Suppressor macrophage treated with lipopolysaccharide for 4 hours (primary cell): ENCODE data around the gene JAZF1.

Source experiments
- DNase-seq: peaks from one replicate; pipeline ENCODE4 v3.0.0-alpha.2; 2020

JAZF1 gene

DNA sequence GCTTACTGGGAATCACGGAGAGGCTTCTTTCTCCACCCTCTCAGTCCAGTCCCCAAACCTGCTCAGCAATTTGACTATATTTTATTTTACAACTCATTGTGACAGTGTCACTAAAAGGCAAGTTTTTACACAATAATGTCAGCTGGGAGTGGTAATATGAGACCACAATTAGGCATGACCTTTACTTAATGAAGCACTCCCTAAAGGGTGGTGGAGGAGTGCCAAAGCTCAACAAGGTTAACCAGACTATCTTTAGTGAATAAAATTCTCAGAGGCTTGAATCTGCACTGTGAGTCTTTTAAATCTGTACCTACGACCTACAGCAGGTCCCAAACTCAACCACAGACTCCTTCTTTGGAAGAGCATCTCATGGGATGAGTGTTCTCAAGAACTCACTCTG is 225.0 kb downstream of the JAZF1 start:
- no peak for DNase-seq

DNA sequence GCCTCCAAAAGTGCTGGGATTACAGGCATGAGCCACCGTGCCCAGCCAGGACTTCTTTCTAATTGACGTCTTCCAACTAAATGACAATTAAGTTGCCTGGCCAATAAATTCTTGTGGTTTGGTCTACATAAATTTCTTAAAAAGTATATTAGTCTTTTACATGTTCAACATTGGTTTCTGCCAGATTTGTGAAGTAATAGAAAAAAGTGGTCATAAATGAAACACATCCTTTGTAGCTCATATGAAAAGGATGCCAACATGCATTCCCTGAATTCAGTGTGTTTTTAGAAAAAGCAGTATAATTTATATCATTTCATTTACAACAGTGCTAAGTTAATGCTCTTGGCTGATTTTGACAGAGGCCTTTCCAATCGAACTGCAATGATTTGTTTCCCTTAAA is 225.6 kb downstream of the JAZF1 start:
- DNase-seq = no peak

DNA sequence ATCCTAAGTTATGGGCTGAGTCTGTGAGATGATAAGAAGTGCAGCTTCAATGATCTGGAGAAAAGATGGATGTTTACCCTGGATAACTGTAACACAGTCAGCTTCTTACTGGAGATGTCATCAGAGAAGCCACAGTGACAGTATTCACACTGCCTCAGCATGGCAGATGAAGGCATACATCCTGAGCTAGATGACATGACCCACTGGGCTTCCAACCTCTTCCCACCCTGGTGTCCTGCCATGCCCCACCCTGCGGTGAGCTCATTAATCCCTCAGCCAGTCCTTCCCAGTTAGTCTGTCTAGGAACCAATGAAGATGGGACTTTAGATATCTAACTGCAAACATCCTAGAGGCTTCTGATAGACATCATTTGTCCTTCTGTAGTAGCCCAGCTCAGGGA is 226.8 kb downstream of the JAZF1 start:
- DNase-seq = no peak

DNA sequence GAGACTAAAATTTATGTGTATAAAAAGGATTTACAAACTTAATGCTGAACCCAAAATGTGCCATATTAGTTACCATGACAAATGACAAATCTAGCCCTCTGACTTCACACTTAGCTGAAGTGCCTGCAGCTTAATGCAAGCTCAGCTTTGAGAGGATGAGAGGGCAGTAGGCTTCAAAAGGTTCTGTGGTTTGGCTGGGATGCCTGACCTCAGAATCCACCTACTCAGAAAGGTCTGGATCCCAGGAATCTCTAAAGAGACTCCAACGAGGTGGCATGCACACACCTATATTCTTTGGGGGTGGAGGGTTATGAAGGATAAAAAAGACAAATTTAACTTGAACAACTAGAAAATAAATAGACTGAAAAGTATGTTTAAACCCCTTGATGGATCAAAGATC is 227.2 kb downstream of the JAZF1 start:
- no peak for DNase-seq

DNA sequence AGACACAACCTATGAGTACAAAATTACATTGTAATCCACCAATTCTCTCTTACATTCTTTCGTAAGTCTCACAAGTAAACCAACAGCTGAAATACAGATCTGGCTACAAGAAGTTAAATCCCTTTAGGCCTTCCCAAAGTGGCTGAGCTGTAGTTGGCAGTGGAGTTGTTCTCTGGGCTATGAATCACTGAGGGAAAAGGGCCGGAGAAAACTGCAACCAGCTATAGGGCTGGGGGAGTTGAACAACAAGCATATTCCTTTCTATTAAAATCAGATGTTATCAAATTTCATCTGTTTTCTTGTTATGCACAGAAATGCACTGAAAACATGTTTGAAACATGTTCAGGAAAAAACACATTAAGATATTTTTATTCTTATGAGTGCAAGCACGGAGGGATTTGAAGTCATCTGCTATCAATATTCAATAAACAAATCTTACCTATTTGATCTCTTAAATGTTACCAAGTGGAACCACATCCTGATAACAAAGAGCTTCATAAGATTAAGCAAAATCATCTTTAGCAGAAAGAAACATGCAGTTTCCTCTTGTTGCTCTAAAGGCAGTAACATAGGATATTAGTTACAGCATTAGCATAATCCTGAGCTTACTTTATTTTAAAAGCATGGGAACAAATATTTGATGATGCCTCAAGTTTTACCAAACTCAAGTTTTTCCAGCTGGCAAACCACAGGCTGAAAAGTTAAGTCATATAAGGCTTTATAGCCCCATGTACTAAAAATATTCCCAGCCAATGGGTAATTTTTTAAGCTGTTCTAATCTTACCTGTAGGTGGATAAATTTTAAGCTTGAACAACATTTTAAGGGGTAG is 227.9 kb downstream of the JAZF1 start:
- no peak for DNase-seq

DNA sequence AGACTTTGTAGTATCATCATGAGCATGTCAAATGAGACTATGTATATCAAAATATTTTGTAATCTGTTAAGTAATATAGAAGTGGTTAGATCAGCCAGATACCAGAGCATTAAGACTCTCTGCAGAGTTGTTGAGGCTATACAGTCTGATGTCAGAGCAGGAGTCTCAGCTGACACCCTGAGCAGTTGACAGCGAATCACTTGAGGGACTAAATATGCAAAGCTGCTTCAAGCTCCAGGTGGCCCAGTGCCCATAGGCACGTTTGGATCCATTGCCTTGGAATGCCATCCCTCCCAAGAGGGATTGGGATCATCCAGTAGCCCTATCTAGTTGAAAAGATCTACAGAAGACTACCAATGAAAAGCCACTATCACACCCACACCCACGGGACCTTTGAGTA is 230.5 kb downstream of the JAZF1 start:
- DNase-seq = no peak

DNA sequence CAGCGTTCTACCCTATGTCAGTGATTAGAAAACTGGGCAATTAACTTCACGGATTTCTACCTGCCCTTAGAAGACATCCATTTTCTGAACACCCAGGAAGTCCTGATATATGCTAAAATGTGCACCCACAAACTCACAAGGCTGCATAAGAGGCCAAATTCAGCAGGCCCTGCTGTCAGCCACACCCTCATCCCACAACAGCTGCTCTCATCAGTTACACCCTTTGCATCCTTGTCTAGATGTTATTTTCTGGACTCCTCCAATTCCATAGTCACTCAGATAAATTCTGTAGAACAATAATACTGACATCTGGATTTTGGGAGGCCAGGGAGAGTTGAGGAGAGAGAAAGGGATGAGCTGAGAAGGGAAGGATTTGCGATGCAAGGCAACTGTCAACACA is 231.7 kb downstream of the JAZF1 start:
- no peak for DNase-seq

DNA sequence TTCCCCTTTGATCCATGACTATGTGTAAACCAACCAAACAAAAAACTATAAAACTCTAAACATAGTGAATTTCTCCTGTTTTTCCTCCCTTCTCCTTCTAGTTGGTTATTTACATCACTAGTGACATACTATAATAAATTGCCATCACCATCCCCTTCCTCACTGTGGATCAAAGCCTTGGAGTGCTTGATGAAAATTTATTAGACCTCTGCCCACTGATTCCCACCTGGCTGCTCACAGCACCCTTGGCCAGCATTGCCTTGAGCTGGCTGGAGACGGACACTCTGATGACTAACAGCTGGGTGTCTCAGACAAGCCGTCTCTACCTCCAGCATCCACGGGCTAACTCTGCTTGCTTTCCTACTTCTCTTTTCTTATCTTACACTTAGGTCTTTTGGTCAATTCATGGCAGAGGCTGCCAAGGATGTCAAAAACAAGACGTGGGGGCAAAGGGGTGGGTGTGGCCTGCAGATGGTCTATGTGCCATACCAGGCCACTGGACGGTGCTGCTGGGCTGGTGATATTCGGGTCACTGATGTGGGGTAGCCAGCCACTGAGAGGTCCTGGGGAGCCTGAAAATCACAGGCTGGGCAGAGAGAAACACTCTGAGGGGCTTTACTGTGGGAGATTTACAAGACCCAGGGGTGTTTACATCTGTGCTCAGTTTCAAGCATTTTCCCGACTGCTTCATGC is 232.9 kb downstream of the JAZF1 start:
- DNase-seq = no peak

DNA sequence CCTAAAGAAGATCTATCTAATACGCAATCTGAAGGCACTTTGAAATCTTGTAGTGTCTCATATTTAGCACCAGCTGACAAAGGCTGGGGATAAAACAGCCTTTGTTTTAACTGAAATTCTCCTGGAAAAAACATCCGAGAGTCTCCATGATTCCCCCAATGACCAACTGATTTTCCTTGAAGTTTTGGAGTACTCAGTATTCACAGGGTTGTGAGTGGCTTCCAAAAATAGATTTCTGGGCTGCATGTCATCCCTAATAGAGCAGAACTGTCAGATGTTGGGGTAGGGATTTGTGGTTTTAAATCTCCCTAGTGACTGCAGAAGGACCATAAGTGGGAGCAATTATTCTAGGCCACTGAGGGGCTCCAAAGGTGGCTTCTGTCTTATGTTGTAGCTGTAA is 234.2 kb downstream of the JAZF1 start:
- DNase-seq = no peak

DNA sequence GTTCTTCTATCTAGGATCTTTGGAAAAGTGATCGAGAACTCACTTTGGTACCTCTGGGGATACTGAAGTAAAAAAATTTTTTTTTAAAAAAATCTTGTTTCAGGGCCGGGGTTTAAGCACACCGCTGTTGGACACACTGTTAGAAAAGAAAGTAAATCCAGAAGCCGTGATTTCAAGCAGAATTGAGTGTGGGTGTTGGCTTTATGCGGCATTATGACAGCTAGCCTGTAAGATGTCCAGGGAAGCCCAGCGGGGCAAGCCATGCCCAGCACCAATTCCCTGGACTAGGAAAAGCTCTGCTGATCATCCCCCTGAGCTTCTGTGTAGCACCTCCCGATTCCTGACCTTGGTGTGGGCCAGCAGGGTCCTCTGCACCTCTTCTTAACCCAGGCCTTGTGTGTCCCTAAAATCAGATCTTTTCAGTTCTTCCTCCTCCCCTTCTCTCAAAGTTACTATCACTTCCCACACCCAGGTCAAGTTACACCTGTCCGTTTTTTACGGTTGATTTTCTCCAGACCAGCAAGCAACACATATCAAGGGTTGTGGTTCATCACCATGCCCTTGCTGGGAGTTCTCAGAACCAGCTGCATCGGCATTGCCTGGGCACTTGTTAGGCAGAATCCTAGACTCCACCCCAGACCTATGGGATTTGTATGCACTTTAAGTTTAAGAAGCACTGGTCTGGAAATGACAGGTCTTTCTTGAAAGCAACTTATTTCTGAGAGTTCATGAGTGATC is 235.4 kb downstream of the JAZF1 start:
- no peak for DNase-seq

DNA sequence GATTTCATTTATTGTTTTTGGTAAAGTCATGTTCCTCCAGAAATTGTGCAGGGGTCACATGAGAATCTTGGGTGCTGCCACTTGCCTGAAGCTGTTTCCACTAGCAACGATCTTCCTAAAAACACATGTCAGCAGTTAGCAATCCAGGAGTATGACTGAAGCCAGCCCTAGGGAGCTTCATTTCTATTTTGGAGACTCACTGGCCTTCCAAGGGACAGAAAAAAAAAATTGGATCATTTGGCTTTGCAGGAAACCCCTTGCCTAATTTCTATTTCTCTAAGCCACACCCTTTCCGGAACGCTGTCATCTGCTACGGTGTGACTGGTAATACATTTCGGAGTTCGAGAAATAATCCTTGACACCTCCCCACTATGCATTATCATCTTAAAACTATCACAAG is 236.0 kb downstream of the JAZF1 start:
- no peak for DNase-seq

DNA sequence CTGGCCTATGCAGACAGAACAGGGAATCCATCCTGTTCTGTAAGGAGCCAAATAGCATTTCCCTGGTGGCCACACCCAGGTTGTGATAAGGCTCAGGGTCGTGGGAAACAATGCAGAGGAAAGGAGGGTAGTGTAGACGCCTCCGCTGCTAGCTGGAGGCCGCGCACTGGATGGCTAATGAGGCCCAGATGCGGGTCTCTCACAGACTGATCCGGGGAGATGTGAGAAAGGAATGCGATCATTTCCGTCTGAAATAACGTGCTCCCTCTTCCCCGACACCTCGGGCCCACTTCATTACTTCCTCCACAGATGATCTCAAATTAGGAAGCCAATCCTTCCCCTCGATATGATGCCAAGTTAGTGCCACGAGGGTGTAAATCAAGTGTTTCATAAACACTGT is 237.4 kb downstream of the JAZF1 start:
- no peak for DNase-seq

DNA sequence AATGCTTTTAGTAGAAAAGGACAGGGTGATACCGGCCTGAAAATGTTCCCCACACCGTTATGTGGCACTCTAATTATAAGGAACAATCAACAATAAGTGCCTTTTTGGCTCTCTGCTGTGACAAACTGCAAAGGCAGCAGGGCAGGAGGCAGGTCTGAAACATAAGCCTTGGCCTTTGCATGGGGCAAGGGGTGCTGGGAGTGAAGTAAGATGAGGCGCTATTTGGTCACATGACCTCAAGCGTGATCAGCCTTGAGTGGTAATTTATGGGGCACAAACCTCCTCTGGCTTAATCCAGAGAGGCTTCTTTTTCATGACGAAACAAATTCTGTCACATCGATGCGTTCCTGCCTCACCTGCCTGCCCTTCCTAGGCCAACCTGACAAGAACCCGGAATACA is 237.9 kb downstream of the JAZF1 start:
- no peak for DNase-seq

DNA sequence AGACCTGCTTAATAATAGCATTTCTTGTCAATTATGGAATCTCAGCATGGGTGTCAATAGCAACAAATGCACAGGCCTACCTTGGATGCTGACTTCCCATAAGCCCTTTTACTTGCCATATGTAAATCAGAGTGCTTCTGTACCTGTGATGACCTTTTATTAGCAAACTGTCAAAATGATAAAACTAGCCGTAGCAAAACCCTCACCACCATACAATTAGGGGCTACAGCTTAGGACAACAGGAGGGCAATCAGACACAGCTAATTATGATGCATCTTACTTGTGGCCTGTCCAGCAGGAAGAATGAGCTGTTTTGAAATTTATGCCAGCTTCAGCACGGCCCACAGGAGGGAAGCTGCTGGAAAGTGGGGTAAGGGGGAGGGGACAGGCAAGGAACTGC is 239.1 kb downstream of the JAZF1 start:
- DNase-seq = no peak

DNA sequence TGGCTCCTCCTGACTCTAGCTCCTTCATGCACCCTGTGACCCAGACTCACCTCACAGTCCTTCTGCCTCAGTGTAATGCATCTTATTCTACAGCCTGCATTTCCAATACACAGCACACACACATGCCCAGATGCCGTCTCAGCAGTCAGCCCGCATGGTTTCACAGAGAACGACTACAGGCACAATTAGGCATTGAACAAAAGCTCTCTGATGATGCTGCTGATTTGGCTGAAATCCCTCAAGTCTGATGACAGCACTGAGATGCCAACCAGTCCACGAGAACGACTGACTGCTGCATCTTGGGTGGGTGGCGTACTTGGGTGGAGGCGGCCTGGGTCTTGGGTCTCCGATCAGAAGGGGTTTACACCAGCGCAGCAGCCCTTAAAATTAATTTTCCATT is 240.3 kb downstream of the JAZF1 start:
- no peak for DNase-seq

DNA sequence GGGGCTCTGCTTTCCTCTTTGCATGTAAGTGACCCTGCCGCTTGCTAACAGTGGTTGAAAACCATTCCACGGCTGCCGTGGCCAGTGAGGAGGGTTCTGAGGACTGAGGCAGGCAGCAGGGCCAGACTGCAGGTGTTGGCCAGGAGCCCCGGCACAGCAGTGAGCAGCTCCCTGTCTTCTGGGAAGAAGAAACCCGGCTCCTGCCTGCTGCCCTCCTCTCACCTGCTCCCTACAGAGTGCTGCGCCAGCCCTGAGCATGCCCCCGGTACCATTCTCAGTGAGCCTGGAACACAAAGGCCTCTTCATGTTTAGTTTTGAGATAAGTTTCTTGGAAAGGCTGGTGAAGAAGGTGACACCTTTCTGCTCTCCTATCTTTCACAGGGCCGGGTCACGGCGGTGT is 240.7 kb downstream of the JAZF1 start:
- DNase-seq = no peak

DNA sequence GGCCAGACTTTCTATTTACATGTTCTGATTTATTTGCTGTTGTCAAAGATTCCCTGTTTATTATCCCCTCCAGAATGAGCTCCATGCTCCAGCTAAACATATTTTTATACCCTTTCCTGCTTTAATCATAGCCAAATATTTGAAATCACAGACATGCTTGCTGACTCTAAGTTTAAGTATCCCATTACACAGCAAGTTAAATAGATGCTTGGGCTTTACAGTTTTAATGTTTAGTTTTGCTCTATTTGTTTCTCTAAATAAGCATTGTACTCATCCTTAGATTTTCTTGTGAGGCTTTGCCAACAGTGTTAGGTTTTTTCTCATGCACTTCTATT is 243.9 kb downstream of the JAZF1 start:
- DNase-seq = no peak

DNA sequence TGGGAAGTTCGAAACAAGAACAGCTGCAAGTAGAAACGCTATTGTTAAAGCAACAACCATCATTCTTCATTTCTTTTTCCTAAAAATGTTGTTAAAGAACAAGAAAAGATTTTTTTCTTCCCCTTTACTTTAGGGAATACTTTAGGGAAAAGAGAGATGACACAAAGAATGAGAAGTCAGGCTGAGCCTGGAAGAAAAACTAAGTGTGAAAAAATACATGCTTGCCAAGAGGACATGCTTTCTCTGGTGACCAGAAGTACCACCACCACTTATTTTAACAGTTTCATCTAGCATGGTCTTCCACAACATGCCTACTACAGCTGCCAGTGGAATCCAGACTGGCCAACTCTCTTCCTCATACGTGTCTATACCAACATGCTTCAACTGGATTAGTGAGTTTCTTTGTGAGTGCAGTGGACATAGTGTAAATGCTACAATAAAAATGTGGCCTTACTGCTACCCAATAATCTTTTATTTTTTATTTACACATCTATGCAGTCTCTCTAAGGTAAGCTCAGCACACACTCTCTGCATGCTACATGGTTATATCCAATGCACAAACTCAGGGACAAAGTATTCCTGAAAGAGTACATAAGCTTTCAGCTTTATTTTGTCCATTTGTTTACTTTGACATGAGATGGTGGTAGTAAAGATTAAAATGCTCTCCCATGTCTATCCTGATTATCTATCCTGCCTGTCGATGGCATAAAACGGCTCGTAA is 244.4 kb downstream of the JAZF1 start:
- DNase-seq = no peak

DNA sequence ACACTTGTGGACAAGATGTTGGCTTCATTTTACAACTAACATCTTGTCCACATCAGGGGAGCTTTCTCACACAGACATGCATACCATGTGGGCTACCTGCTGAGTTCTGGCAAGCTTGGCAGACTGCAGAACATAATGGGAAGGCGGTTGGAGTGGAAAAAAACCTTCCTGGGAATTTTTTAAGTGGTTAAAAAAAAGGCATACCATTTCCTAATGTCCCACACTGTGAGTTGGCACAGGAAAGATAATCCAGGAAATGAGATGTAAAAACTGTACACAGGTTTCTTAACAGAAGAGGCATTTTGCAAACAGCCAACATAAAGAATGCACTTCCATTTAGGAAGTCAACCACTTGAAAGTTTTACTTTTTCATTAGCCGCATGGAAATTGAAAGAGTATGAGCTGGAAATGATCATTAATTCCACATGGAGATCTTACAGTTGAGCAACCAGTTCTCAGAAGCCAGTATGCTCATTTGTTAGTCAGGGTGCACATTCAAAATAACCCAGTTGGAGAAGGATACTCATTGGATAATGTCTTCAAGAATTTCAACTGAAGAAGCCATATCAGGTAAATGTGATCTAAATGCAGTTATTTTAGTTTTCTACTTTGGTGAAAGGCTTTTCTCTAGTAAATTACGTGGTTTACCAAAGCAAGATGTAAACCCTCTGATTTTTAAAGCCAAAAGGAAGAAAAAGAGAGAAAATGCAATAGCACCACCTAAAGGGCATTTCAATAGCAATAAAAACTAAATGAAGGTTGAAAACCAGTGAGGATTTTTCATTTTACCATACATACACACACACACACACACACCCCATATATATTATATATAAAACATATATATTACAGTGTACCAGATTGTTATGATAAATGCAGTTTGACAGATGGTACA is 246.7 kb downstream of the JAZF1 start:
- no peak for DNase-seq

DNA sequence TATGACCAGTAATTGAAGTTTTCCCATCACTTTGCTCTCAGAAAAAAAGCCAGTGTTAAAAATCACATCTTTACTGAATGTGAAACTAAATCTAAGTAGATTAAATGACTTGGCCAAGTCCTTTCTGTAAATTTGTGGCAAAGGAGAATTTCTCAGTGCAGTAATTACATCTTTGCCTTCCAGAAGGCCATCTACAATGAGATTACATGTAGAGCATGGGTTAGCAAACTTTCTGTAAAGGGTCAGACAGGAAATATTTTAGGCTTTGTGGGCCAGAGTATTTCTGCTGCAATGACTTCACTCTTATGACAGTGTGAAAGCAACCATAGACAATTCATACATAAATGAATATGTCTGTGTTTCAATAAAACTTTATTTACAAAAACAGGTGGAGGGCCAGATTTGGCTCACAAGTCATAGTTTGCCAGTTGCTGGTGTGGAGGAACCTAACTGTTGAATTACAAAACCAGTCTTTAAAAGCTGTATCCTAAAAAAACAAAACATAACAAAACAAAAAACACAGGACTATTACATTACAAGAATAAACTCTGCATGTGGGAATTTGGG is 249.6 kb downstream of the JAZF1 start:
- DNase-seq = no peak

DNA sequence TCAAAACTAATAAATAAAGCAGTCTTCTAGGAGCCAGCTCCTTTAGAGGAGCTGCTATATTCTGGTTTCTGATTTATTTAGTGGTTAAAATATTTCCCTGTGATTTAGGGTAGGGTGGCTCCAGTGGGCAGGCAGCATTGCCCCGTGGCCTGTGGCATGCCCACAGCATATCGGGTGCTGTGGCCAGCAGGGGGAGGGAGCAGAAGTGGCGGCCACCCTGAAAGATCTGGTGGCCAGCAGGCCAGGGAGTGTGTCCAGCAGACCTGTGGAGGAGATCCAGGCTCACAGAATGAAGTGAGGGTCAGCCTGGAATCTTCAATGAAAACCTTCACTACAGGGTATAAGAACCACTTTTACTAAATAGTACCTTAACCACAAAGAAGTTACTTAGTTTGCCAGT is 251.5 kb downstream of the JAZF1 start:
- no peak for DNase-seq

DNA sequence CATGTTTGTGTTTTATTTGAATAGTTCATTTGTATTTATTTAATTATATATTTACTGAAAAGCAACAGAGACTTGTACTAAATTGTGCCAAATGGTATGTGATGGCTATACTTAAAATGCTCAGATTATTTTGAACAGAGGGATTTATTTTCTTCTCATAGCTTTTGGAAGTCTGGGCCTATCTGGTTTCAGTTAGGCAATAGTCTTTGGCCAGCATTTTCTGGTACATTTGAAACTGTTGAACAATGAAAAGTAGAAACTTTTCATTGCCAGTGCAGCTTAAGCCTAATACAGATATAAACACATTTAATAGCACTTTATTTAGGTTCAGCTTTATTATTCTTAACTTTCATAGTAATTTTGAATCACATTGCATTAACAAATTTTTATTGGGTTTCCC is 252.6 kb downstream of the JAZF1 start:
- DNase-seq = no peak
